Glutamatergic neuron (in vitro differentiated cells): ENCODE measurements around the gene TEP1. TPM values are rescaled to one million over a fixed set of nuclear protein-coding genes. Genes with fewer than 3 reads are reported as not detected.

Experiments
- DNase-seq: peaks from one replicate; pipeline ENCODE4 v3.0.0; 2022
- H3K27ac Mint-ChIP-seq: one replicate; pipeline ENCODE4 v1.8.0; 2020; ENCODE audit warnings: mild to moderate bottlenecking, mixed read lengths, inconsistent platforms; ENCODE audit not compliant: unreplicated experiment
- H3K27me3 Mint-ChIP-seq: one replicate; pipeline ENCODE4 v1.8.0; 2020; ENCODE audit warnings: mild to moderate bottlenecking, moderate library complexity, mixed read lengths, inconsistent platforms; ENCODE audit not compliant: unreplicated experiment
- H3K36me3 Mint-ChIP-seq: one replicate; pipeline ENCODE4 v1.8.0; 2020; ENCODE audit warnings: mild to moderate bottlenecking, mixed read lengths, inconsistent platforms; ENCODE audit not compliant: unreplicated experiment
- H3K4me1 Mint-ChIP-seq: one replicate; pipeline ENCODE4 v1.8.0; 2020; ENCODE audit warnings: mild to moderate bottlenecking, low read depth, mixed read lengths, inconsistent platforms; ENCODE audit not compliant: unreplicated experiment
- H3K4me3 Mint-ChIP-seq: one replicate; pipeline ENCODE4 v1.8.0; 2020; ENCODE audit warnings: mild to moderate bottlenecking, mixed read lengths, inconsistent platforms; ENCODE audit not compliant: unreplicated experiment
- H3K9me3 Mint-ChIP-seq: one replicate; pipeline ENCODE4 v1.8.0; 2020; ENCODE audit warnings: mild to moderate bottlenecking, moderate library complexity, mixed read lengths, inconsistent platforms; ENCODE audit not compliant: unreplicated experiment
- total RNA-seq: library from RNA; stranded (reverse); fragmentation: NEBNext Ultra II Directional; extraction: Animal tissue kit (Norgen Biotek cat#: 25700); gene quantifications from one replicate; pipeline ENCODE4 v1.2.1, GENCODE V29; 2021; ENCODE audit not compliant: unreplicated experiment
- TF ChIP-seq, protein P1 (sequence below): fragments of 200-600 bp; sonication (generic); IDR thresholded peaks from one replicate; pipeline ENCODE4 v1.5.0; 2021; ENCODE audit not compliant: partially characterized antibody, unreplicated experiment

TEP1 gene
- total RNA-seq, 1 donor from 2014 or later, result 22.7 TPM

DNA sequence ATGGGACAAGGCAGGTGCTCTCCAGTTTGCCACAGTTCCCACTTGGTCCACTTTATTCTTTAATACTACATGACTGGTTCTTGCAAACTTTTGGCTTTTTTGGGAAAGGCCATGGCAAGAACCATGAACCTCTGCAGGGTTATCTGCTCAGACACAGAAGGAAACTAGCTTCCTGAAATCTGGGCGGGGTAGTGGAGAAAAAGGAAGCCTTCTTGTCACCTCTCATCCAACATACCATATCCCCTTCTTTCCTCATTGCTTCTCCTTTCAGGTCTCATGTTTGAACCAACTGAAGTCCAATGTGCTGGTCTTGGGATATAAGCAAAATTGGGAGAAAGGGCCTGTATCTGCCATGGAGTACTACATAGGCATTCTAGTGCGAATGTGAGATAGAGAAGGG is 28.2 kb upstream of the TEP1 start:
- TF ChIP-seq, protein P1, sequence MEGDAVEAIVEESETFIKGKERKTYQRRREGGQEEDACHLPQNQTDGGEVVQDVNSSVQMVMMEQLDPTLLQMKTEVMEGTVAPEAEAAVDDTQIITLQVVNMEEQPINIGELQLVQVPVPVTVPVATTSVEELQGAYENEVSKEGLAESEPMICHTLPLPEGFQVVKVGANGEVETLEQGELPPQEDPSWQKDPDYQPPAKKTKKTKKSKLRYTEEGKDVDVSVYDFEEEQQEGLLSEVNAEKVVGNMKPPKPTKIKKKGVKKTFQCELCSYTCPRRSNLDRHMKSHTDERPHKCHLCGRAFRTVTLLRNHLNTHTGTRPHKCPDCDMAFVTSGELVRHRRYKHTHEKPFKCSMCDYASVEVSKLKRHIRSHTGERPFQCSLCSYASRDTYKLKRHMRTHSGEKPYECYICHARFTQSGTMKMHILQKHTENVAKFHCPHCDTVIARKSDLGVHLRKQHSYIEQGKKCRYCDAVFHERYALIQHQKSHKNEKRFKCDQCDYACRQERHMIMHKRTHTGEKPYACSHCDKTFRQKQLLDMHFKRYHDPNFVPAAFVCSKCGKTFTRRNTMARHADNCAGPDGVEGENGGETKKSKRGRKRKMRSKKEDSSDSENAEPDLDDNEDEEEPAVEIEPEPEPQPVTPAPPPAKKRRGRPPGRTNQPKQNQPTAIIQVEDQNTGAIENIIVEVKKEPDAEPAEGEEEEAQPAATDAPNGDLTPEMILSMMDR, result no peak
- peaks cover 8% of the 10 kb centered on the region for H3K27me3 Mint-ChIP-seq

DNA sequence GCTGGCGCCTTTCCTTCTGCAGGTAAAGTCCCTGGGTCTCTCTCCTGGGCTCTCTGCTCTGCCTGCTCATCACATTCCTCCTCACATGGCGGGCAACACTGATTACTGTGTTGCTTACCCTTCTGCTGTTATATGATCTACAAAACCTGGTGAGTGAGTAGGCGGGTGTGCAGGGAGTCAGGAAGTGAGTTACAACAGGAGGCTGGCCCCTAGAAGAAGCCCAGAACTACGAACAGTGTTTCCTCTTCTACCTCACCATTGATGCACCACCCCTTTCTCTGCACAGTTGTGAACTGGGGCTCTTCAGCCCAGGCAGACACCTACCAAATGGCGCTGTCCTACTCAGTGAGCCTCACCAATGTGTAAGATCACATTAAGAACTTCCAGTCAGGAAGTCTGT is 27.6 kb upstream of the TEP1 start:
- TF ChIP-seq, protein P1, result no peak
- no peak for DNase-seq
- peaks cover 15% of the 10 kb centered on the region for H3K36me3 Mint-ChIP-seq

More for the DNA sequence above, 28.2 kb upstream of the TEP1 start:
- peaks cover 15% of the 10 kb centered on the region for H3K36me3 Mint-ChIP-seq
- DNase-seq, result no peak
- H3K27ac Mint-ChIP-seq, result no peak overlapping the region
- peaks cover 7% of the 10 kb centered on the region for H3K9me3 Mint-ChIP-seq
- H3K4me1 Mint-ChIP-seq, result no peaks in the 10 kb centered on the region
- H3K4me3 Mint-ChIP-seq, result no peak overlapping the region

DNA sequence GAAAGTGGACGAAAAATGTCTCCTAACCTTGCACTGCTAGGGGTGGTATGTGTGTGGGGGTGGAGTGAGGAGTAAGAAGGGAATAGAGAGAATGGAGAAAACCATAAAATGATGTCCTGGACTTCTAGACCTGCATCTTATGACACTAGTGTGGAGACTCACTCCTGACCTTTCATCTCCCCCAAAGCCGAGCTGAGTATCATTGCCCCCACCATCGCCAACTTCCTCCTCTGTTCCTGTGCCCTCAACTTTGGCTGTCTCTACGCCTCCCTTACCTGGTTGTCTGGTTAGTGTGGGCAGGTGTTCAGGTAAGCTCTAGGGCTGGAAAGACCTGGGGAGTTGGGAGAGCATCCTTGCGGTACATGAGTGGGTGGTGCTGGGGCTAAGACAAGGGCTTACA is 27.2 kb upstream of the TEP1 start:
- Mint-ChIP-seq H3K4me3 (no peak overlapping the region), H3K36me3 (peaks cover 15% of the 10 kb centered on the region), H3K9me3 (peaks cover 7% of the 10 kb centered on the region), H3K4me1 (no peaks in the 10 kb centered on the region), H3K27ac (no peak overlapping the region), H3K27me3 (peaks cover 8% of the 10 kb centered on the region)
- DNase-seq, result no peak
- TF ChIP-seq, protein P1, result no peak

More for the DNA sequence above, 27.6 kb upstream of the TEP1 start:
- H3K4me3 Mint-ChIP-seq, result no peak overlapping the region
- peaks cover 7% of the 10 kb centered on the region for H3K9me3 Mint-ChIP-seq
- H3K27ac Mint-ChIP-seq, result no peak overlapping the region
- H3K27me3 Mint-ChIP-seq, result peaks cover 8% of the 10 kb centered on the region
- no peaks in the 10 kb centered on the region for H3K4me1 Mint-ChIP-seq

DNA sequence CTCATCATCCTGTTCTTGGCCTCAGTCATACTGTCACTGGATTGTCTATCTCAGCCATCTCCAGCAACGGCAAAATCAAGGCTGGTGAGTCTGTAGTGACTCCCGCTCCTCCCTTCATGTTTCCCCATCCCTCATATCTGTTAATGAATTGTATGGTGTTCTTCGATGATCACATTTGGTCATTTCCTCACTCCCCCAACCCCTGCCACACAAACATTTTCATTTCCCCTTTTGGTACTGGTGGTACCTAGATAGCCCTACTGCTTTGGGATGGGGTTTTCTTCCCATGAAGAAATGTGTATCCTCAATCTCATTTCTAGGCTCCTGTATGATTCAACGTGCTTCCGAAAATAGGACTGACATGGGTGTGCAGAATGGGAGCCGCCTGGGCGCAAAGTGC is 25.4 kb upstream of the TEP1 start:
- Mint-ChIP-seq H3K27me3 (peaks cover 8% of the 10 kb centered on the region), H3K36me3 (peaks cover 15% of the 10 kb centered on the region), H3K27ac (no peak overlapping the region), H3K4me1 (no peaks in the 10 kb centered on the region), H3K4me3 (no peak overlapping the region), H3K9me3 (peaks cover 7% of the 10 kb centered on the region)
- no peak for DNase-seq
- TF ChIP-seq, protein P1, result no peak

DNA sequence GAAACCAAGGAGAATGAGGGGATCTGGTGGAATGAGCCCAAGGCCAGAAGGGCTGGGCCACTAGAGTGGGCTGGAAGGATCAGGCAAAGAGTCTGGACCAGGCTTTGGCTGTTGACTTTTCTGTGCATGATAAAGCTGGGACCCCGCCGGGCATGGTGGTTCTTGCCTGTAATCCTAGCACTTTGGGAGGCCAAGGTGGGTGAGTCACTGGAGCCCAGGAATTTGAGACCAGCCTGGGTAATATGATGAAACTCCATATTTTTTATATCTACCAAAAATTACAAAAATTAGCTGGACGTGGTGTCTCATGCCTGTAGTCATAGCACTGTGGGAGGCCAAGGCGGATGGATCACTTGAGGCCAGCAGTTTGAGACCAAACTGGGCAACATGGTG is 23.1 kb upstream of the TEP1 start:
- no peak for DNase-seq
- Mint-ChIP-seq H3K9me3 (peaks cover 5% of the 10 kb centered on the region), H3K4me3 (no peak overlapping the region), H3K36me3 (no peaks in the 10 kb centered on the region), H3K4me1 (no peaks in the 10 kb centered on the region), H3K27ac (no peak overlapping the region), H3K27me3 (peaks cover 8% of the 10 kb centered on the region)
- TF ChIP-seq, protein P1, result no peak
